Measurements from ENCODE around the gene SNX6. TPM values are rescaled to one million over a fixed set of nuclear protein-coding genes. Genes with fewer than 3 reads are reported as not detected.

Gene SNX6
- total and polyA plus RNA-seq, 12 donors: 16.6 to 205 (median 83.7) TPM

GRCh38 chr14:34583525-34583924 lies 46.4 kb downstream of the SNX6 start:
- peak in 6 of 7 donors; percentile 36 to 55 (median 48) for DNase-seq
- H3K36me3 ChIP-seq (replicated peaks in 1 of 2): peaks cover 0 to 65% of the 10 kb centered on the region in 2 donors
- WGBS, 4 donors: 45 to 54% (median 52%) methylated on average over 6 of the region's 6 CpGs
- intact Hi-C loops (cut with DNase I): no loop called here
- H3K27ac ChIP-seq: peak overlapping the region in 2 of 5 donors; percentile 23 to 31
- TF ChIP-seq POLR2A (IDR thresholded peaks at IDR 0.05) (no peak), CTCF (IDR thresholded peaks at IDR 0.05) (no peak)
- H3K27me3 ChIP-seq: no peaks in the 10 kb centered on the region
- no peak overlapping the region for H3K4me3 ChIP-seq
- H3K4me1 ChIP-seq (replicated peaks in 1 of 2): peaks cover 10% of the 10 kb centered on the region in 2 donors
- H3K9me3 ChIP-seq (replicated peaks in 1 of 3): no peaks in the 10 kb centered on the region

- no peak overlapping the region for H3K27ac ChIP-seq
- no peak overlapping the region for H3K4me3 ChIP-seq
- no peaks in the 10 kb centered on the region for H3K27me3 ChIP-seq
- no peak for TF ChIP-seq POLR2A (IDR thresholded peaks at IDR 0.05)
- TF ChIP-seq CTCF (IDR thresholded peaks at IDR 0.05): no peak
- H3K36me3 ChIP-seq (replicated peaks in 1 of 2): peaks cover 0 to 67% of the 10 kb centered on the region in 2 donors
- no peaks in the 10 kb centered on the region for H3K9me3 ChIP-seq (replicated peaks in 1 of 3)
- WGBS, 4 donors: 93 to 97% (median 96%) methylated on average over 9 to 11 of the region's 11 CpGs
- intact Hi-C loops (cut with DNase I): no loop called here
- H3K4me1 ChIP-seq (replicated peaks in 1 of 2): peaks cover 10% of the 10 kb centered on the region in 2 donors
- DNase-seq: peak in 4 of 7 donors; percentile 2 to 35 (median 10)
These were observed 47.7 kb downstream of the SNX6 start for GRCh38 chr14:34582117-34582680.

GRCh38 chr14:34580381-34580780 lies 49.6 kb downstream of the SNX6 start:
- H3K4me1 ChIP-seq (replicated peaks in 1 of 2): peaks cover 10% of the 10 kb centered on the region in 2 donors
- TF ChIP-seq POLR2A (IDR thresholded peaks at IDR 0.05) (no peak), CTCF (IDR thresholded peaks at IDR 0.05) (no peak)
- no peak overlapping the region for H3K4me3 ChIP-seq
- H3K9me3 ChIP-seq (replicated peaks in 1 of 3): no peaks in the 10 kb centered on the region
- intact Hi-C loops (cut with DNase I): no loop called here
- 96 to 98% (median 98%) methylated on average over 5 of the region's 5 CpGs for WGBS, 4 donors
- H3K27ac ChIP-seq: no peak overlapping the region
- H3K36me3 ChIP-seq (replicated peaks in 1 of 2): peaks cover 0 to 56% of the 10 kb centered on the region in 2 donors
- DNase-seq: peak in 4 of 7 donors; percentile 4 to 18 (median 12)
- no peaks in the 10 kb centered on the region for H3K27me3 ChIP-seq

- intact Hi-C loops (cut with DNase I): no loop called here
- H3K9me3 ChIP-seq (replicated peaks in 1 of 3): no peaks in the 10 kb centered on the region
- TF ChIP-seq POLR2A (IDR thresholded peaks at IDR 0.05) (no peak), CTCF (IDR thresholded peaks at IDR 0.05) (no peak)
- H3K27me3 ChIP-seq: no peaks in the 10 kb centered on the region
- WGBS, 4 donors: 93 to 98% (median 97%) methylated on average over 3 of the region's 3 CpGs
- H3K4me3 ChIP-seq: no peak overlapping the region
- H3K4me1 ChIP-seq (replicated peaks in 1 of 2): no peaks in the 10 kb centered on the region
- no peak overlapping the region for H3K27ac ChIP-seq
- peak in 1 of 7 donors; percentile 0 for DNase-seq
- H3K36me3 ChIP-seq (replicated peaks in 1 of 2): peaks cover 0 to 83% of the 10 kb centered on the region in 2 donors
These were observed 58.2 kb downstream of the SNX6 start for GRCh38 chr14:34571771-34572170.

Data from adrenal gland (tissue), 12 donors.